AG04449 (cell line): ENCODE measurements around the gene FRAS1.

ENCODE experiments used
- CTCF ChIA-PET: fragments of 350-600 bp; formaldehyde crosslinking; extraction: SDS; loops from one replicate; lab custom pipeline; 2021; ENCODE audit warnings: antibody characterized with exemption; lab: Yijun Ruan, JAX
- POLR2A ChIA-PET: fragments of 400-600, 350-600 bp; formaldehyde crosslinking; extraction: SDS; loops from one replicate; lab custom pipeline; 2020; ENCODE audit warnings: antibody characterized with exemption, inconsistent platforms; lab: Yijun Ruan, JAX
- DNase-seq: peaks from one replicate; pipeline ENCODE4 v3.0.0-alpha.2; 2010; ENCODE audit warnings: low read depth, low spot score
- H3K4me3 ChIP-seq: 2 replicates; pipeline ENCODE4 v1.5.1; 2011; ENCODE audit warnings: low read depth, mild to moderate bottlenecking, control low read depth, low read length
- TF ChIP-seq, protein P1 (sequence below): IDR thresholded peaks from one replicate; pipeline ENCODE4 v1.5.1; 2011; ENCODE audit warnings: mild to moderate bottlenecking, moderate library complexity, low read length, control low read depth, inconsistent platforms; ENCODE audit not compliant: insufficient read depth; ENCODE audit errors: missing control alignments

The FRAS1 gene

DNA sequence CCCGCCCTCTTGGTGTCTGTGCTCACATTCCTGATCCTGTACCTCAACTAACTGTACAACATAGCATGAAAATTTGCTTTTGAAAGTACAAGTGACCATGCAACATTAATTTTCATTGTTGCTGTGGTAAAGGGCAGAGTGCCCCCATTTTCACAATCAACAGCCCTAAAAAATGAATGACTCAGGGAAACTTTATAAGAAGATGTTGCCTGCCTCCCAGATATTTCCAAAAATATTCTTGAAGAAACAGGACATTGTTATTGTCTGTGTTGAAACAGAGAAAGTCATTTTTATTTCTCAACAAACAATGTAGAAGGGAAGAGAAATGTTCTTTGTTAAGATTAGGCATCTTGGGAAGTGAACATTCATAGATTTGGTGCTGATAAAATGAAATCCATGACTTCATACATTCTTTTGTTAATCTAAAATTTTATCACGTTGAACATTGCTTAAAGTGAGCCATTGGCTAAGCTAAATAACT lies 380.5 kb downstream of the FRAS1 start:
- DNase-seq = no peak
- CTCF ChIA-PET = no interaction called here
- TF ChIP-seq, protein P1, sequence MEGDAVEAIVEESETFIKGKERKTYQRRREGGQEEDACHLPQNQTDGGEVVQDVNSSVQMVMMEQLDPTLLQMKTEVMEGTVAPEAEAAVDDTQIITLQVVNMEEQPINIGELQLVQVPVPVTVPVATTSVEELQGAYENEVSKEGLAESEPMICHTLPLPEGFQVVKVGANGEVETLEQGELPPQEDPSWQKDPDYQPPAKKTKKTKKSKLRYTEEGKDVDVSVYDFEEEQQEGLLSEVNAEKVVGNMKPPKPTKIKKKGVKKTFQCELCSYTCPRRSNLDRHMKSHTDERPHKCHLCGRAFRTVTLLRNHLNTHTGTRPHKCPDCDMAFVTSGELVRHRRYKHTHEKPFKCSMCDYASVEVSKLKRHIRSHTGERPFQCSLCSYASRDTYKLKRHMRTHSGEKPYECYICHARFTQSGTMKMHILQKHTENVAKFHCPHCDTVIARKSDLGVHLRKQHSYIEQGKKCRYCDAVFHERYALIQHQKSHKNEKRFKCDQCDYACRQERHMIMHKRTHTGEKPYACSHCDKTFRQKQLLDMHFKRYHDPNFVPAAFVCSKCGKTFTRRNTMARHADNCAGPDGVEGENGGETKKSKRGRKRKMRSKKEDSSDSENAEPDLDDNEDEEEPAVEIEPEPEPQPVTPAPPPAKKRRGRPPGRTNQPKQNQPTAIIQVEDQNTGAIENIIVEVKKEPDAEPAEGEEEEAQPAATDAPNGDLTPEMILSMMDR = no peak
- no peak overlapping the region for H3K4me3 ChIP-seq
- POLR2A ChIA-PET = no interaction called here

DNA sequence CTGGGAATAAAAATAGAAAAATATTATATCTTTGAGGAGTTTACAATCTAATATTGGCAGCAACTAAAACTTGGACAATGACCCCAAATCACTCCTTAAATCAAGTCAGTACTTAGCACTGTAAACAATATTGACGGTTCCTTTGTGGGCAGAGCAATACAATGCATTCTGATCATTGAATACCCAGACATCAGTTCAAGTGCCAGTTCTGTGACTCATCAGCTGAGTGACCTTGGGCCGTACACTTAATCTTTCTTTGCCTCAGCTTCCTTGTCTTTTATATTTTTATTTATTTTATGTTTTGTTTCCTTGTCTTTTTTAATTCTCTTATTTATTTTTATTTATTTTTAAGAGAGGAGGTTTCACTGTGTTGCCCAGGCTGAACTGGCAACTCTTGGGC lies 382.2 kb downstream of the FRAS1 start:
- DNase-seq = no peak
- H3K4me3 ChIP-seq = no peak overlapping the region
- POLR2A ChIA-PET = no interaction called here
- TF ChIP-seq, protein P1 = no peak
- CTCF ChIA-PET = no interaction called here

- no peak overlapping the region for H3K4me3 ChIP-seq
- CTCF ChIA-PET = no interaction called here
- TF ChIP-seq, protein P1 = no peak
- DNase-seq = no peak
- POLR2A ChIA-PET = no interaction called here
Measured at GRCh38 chr4:78441756-78442155, 384.6 kb downstream of the FRAS1 start.

DNA sequence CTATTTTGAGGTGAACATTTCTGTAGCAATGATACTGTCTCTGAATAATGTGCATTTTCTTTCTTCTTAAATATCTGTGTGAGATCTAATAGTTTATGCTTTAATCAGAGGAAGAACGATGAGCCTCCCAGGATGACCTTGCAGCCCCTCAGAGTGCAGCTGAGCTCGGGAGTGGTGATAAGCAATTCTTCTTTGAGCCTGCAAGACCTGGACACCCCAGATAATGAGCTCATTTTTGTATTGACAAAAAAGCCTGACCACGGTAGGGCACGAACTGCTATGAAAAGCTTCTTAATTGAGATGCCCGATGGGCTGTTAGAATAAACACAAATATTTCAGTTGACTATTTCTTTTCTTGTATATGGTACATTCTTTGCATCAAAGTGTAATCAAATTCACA lies 389.5 kb downstream of the FRAS1 start:
- DNase-seq = no peak
- TF ChIP-seq, protein P1 = no peak
- ChIA-PET CTCF (no interaction called here), POLR2A (no interaction called here)
- no peak overlapping the region for H3K4me3 ChIP-seq

DNA sequence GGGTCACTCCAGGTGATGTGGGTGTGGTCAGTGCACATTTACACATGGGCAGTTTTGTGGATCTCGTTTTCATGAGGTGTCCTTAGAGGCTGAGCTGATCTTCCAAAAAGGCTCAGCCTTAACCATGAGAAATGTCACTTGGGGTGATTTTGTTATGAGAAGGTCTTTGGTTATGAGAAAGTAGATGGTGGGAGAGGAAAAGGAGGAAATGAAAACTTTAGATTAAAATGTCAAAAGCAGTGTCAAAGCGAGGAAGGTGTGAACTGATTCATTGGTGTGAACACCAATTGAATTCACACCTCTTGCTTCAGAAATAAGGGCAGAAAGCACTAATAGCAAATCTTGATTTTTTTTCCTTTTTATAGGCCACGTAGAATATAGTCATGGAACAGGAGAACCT lies 394.3 kb downstream of the FRAS1 start:
- no peak overlapping the region for H3K4me3 ChIP-seq
- no peak for DNase-seq
- ChIA-PET POLR2A (no interaction called here), CTCF (no interaction called here)
- TF ChIP-seq, protein P1 = no peak

- H3K4me3 ChIP-seq = no peak overlapping the region
- ChIA-PET POLR2A (no interaction called here), CTCF (interaction anchor here (1.2 kb wide), 1 partner anchor 11 kb away, joined by 3 read pairs; no protein-coding TSS in a partner anchor)
- TF ChIP-seq, protein P1 = no peak
- no peak for DNase-seq
Measured at GRCh38 chr4:78454016-78454415, 396.9 kb downstream of the FRAS1 start.
